Keratinocyte (primary cell): ENCODE data around the gene CTNNA3.

ENCODE experiments used
- CTCF ChIP-seq, 3 experiments: IDR thresholded peaks in 1 of 3; conservative IDR thresholded peaks in 1 of 3; optimal IDR thresholded peaks in 1 of 3; 2 replicates in 2 of 3; 3 replicates in 1 of 3; pipeline versions ENCODE3 to v1.5.1; 2011; ENCODE audit warnings: low read length in 3 of 3, mild to moderate bottlenecking in 3 of 3, moderate library complexity in 2 of 3, control low read depth in 1 of 3, inconsistent platforms in 1 of 3; ENCODE audit not compliant: insufficient read depth in 2 of 3; ENCODE audit errors: extremely low read depth in 1 of 3
- EZH2 ChIP-seq: IDR thresholded peaks from one replicate; pipeline ENCODE4 v1.6.1; 2012; ENCODE audit warnings: inconsistent platforms, mild to moderate bottlenecking, low read length, moderate library complexity

- TF ChIP-seq CTCF (optimal IDR thresholded peaks at IDR 0.05 in 1 of 3, IDR thresholded peaks at IDR 0.05 in 1 of 3, conservative IDR thresholded peaks at IDR 0.05 in 1 of 3; ENCODE audit: extremely low read depth in 1 of 3, insufficient read depth in 2 of 3, low read length in 3 of 3): no peak
- TF ChIP-seq EZH2: no peak
Measured at GRCh38 chr10:67269828-67270227, 426.2 kb downstream of the CTNNA3 start.
